Spleen (tissue), 11 donors: ENCODE measurements around the gene COL5A1. TPM values are rescaled to one million over a fixed set of nuclear protein-coding genes. Genes with fewer than 3 reads are reported as not detected.
A peak's percentile ranks its signal among the peaks of the same experiment; 100 is the strongest.

Experiments used
- DNase-seq: peaks from one replicate; pipeline ENCODE4 v3.0.0-alpha.2; 2020
- H3K27ac ChIP-seq, 8 donors: fragments of 200-600 bp; sonication (generic) in 7 of 8; 1 replicate in 4 of 8; 2 replicates in 4 of 8; pipeline versions ENCODE4 v1.5.0 to v1.8.0; 2016 to 2021; ENCODE audit warnings: inconsistent platforms in 4 of 8, mild to moderate bottlenecking in 4 of 8, moderate library complexity in 1 of 8
- H3K27me3 ChIP-seq, 7 donors: fragments of 200-600 bp; sonication (generic) in 6 of 7; replicated peaks in 1 of 7; 1 replicate in 4 of 7; 2 replicates in 3 of 7; pipeline versions ENCODE4 v1.5.0 to v1.8.0; 2016 to 2021; ENCODE audit warnings: inconsistent platforms in 3 of 7, mild to moderate bottlenecking in 1 of 7
- H3K36me3 ChIP-seq, 6 donors: fragments of 200-600 bp; sonication (generic) in 5 of 6; 1 replicate in 4 of 6; 2 replicates in 2 of 6; pipeline versions ENCODE4 v1.5.0 to v1.8.0; 2016 to 2021; ENCODE audit warnings: inconsistent platforms in 2 of 6
- H3K4me1 ChIP-seq, 6 donors: fragments of 200-600 bp; sonication (generic) in 5 of 6; 1 replicate in 3 of 6; 2 replicates in 3 of 6; pipeline versions ENCODE4 v1.5.0 to v1.8.0; 2016 to 2021; ENCODE audit warnings: inconsistent platforms in 3 of 6
- H3K4me3 ChIP-seq, 8 donors: fragments of 200-600 bp; sonication (generic) in 7 of 8; 1 replicate in 4 of 8; 2 replicates in 4 of 8; pipeline versions ENCODE4 v1.5.0 to v1.8.0; 2016 to 2021; ENCODE audit warnings: inconsistent platforms in 4 of 8, mild to moderate bottlenecking in 4 of 8, moderate library complexity in 2 of 8
- H3K9me3 ChIP-seq, 8 donors: fragments of 200-600 bp; sonication (generic) in 7 of 8; 1 replicate in 4 of 8; 2 replicates in 4 of 8; pipeline versions ENCODE4 v1.5.0 to v1.8.0; 2016 to 2021; ENCODE audit warnings: inconsistent platforms in 4 of 8
- CTCF ChIP-seq, 11 experiments: fragments of 200-600 bp in 7 of 11; fragments of 450-650 bp in 4 of 11; sonication (generic) in 4 of 11; IDR thresholded peaks in 8 of 11; conservative IDR thresholded peaks in 3 of 11; 1 replicate in 7 of 11; 2 replicates in 4 of 11; pipeline versions ENCODE4 v1.4.0 to v1.8.0; 2016 to 2021; ENCODE audit warnings: antibody characterized with exemption in 11 of 11, inconsistent platforms in 4 of 11, mild to moderate bottlenecking in 1 of 11
- POLR2A ChIP-seq, 3 donors: fragments of 450-650 bp; IDR thresholded peaks; one replicate each; pipeline ENCODE4 v1.5.1; 2017; ENCODE audit warnings: antibody characterized with exemption in 3 of 3, mild to moderate bottlenecking in 1 of 3
- POLR2AphosphoS5 ChIP-seq, 3 donors: sonication (generic); formaldehyde crosslinking; IDR thresholded peaks; one replicate each; pipeline ENCODE4 v1.5.1; 2017; ENCODE audit warnings: antibody characterized with exemption in 3 of 3
- WGBS, 5 donors: extraction: QIAGEN DNeasy Blood & Tissue Kit in 3 of 5; methylation state at CpG; one replicate each; pipeline versions ENCODE4 v1.1.5 to v1.1.7; 2013 to 2018; 5-methylcytosine and 5-hydroxymethylcytosine counted together
- intact Hi-C: fragments of 100-400 bp; cut with DNase I; formaldehyde crosslinking; loops from one replicate; pipeline ENCODE4 v1.15.0; 2023; ENCODE audit warnings: low total_unique reads
- polyA plus RNA-seq, 3 donors: library from polyadenylated mRNA; stranded (reverse); fragments of 200-250 nt; gene quantifications; one replicate each; pipeline ENCODE4 v1.2.1, GENCODE V29; 2013
- total RNA-seq, 7 donors: library from RNA; depleted of rRNA in 3 of 7; stranded (reverse); fragments of >200 nt in 3 of 7; fragmentation: NEBNext Ultra II Directional in 4 of 7; extraction: Animal tissue kit (Norgen Biotek cat#: 25700) in 4 of 7; gene quantifications; one replicate each; pipeline versions ENCODE4 v1.1.0 to v1.2.1, GENCODE V29; 2016 to 2021
- donor health status: healthy with polysubstance abuse.
- donor health status: DM: no; HTN: no; CAD: no; lungs with moderate emphysema.
- donor health status: DM: no; HTN: no; CAD: no.
- donor health status: Bipolar disorder and iron deficiency.
- donor health status: healthy.
- donor health status: DM: no; HTN: no; CAD: no.
- donor health status: DM: yes; HTN: yes; CAD: no.

The COL5A1 gene
- total and polyA plus RNA-seq, 10 donors: 2.6 to 50.6 (median 23.7) TPM

GRCh38 chr9:134707731-134708671 is 66.4 kb downstream of the COL5A1 start:
- no peak for DNase-seq
- peaks cover 0 to 16% (median 0%) of the 10 kb centered on the region in 6 donors for H3K4me1 ChIP-seq
- TF ChIP-seq CTCF (IDR thresholded peaks at IDR 0.05 in 8 of 11, conservative IDR thresholded peaks at IDR 0.05 in 3 of 11) (no peak), POLR2AphosphoS5 (IDR thresholded peaks at IDR 0.05) (no peak), POLR2A (IDR thresholded peaks at IDR 0.05) (no peak)
- no peaks in the 10 kb centered on the region for H3K9me3 ChIP-seq
- WGBS, 5 donors: 88 to 97% (median 90%) methylated on average over 23 to 32 of the region's 32 CpGs
- intact Hi-C loops: no loop called here
- H3K36me3 ChIP-seq: no peaks in the 10 kb centered on the region
- H3K27ac ChIP-seq: peak overlapping the region in 5 of 8 donors; percentile 14 to 49 (median 27)
- H3K27me3 ChIP-seq: peaks cover 0 to 7% (median 0%) of the 10 kb centered on the region in 7 donors
- no peak overlapping the region for H3K4me3 ChIP-seq

- Histone ChIP-seq H3K4me3 (no peak overlapping the region), H3K27ac (no peak overlapping the region), H3K27me3 (peaks cover 0 to 7% (median 0%) of the 10 kb centered on the region in 7 donors), H3K36me3 (no peaks in the 10 kb centered on the region), H3K4me1 (peaks cover 0 to 15% (median 0%) of the 10 kb centered on the region in 6 donors), H3K9me3 (no peaks in the 10 kb centered on the region)
- no peak for TF ChIP-seq POLR2AphosphoS5 (IDR thresholded peaks at IDR 0.05)
- TF ChIP-seq CTCF (IDR thresholded peaks at IDR 0.05 in 8 of 11, conservative IDR thresholded peaks at IDR 0.05 in 3 of 11): no peak
- intact Hi-C loops: no loop called here
- 73 to 82% (median 76%) methylated on average over 11 of the region's 11 CpGs for WGBS, 5 donors
- no peak for DNase-seq
These were observed 67.1 kb downstream of the COL5A1 start for GRCh38 chr9:134708672-134709038.

GRCh38 chr9:134709512-134710270 is 68.1 kb downstream of the COL5A1 start:
- no peak for DNase-seq
- peaks cover 0 to 7% (median 0%) of the 10 kb centered on the region in 7 donors for H3K27me3 ChIP-seq
- H3K4me1 ChIP-seq: peaks cover 0 to 15% (median 0%) of the 10 kb centered on the region in 6 donors
- H3K9me3 ChIP-seq: no peaks in the 10 kb centered on the region
- no peak overlapping the region for H3K27ac ChIP-seq
- intact Hi-C loops: no loop called here
- no peak for TF ChIP-seq CTCF (IDR thresholded peaks at IDR 0.05 in 8 of 11, conservative IDR thresholded peaks at IDR 0.05 in 3 of 11)
- no peak for TF ChIP-seq POLR2A (IDR thresholded peaks at IDR 0.05)
- TF ChIP-seq POLR2AphosphoS5 (IDR thresholded peaks at IDR 0.05): no peak
- no peak overlapping the region for H3K4me3 ChIP-seq
- H3K36me3 ChIP-seq: no peaks in the 10 kb centered on the region
- 88 to 93% (median 91%) methylated on average over 26 to 29 of the region's 29 CpGs for WGBS, 5 donors

GRCh38 chr9:134710271-134710540 is 68.6 kb downstream of the COL5A1 start:
- intact Hi-C loops: no loop called here
- Histone ChIP-seq H3K36me3 (no peaks in the 10 kb centered on the region), H3K9me3 (no peaks in the 10 kb centered on the region), H3K27ac (no peak overlapping the region), H3K27me3 (peaks cover 0 to 7% (median 0%) of the 10 kb centered on the region in 7 donors), H3K4me3 (no peak overlapping the region), H3K4me1 (peaks cover 0 to 15% (median 0%) of the 10 kb centered on the region in 6 donors)
- DNase-seq: no peak
- 80 to 93% (median 83%) methylated on average over 8 of the region's 8 CpGs for WGBS, 5 donors
- no peak for TF ChIP-seq CTCF (IDR thresholded peaks at IDR 0.05 in 8 of 11, conservative IDR thresholded peaks at IDR 0.05 in 3 of 11)
- TF ChIP-seq POLR2A (IDR thresholded peaks at IDR 0.05): no peak
